Testis (tissue), 3 donors: ENCODE data around the gene GSTM4. TPM values are rescaled to one million over a fixed set of nuclear protein-coding genes. Genes with fewer than 3 reads are reported as not detected.
A peak's percentile ranks its signal among the peaks of the same experiment; 100 is the strongest.

Experiments
- DNase-seq: peaks from one replicate; pipeline ENCODE4 v3.0.0-alpha.2; 2019
- H3K27ac ChIP-seq, 2 donors: fragments of 200-600 bp; sonication (generic); one replicate each; pipeline ENCODE4 v1.5.1; 2019
- H3K27me3 ChIP-seq: fragments of 200-600 bp; sonication (generic); one replicate; pipeline ENCODE4 v1.5.1; 2019
- H3K36me3 ChIP-seq: fragments of 200-600 bp; sonication (generic); one replicate; pipeline ENCODE4 v1.5.1; 2017; ENCODE audit warnings: low read depth; ENCODE audit errors: missing control alignments
- H3K4me1 ChIP-seq: fragments of 200-600 bp; sonication (generic); one replicate; pipeline ENCODE4 v1.5.1; 2019
- H3K4me3 ChIP-seq, 2 donors: fragments of 200-600 bp; sonication (generic); one replicate each; pipeline ENCODE4 v1.5.1; 2017 to 2019
- H3K9me3 ChIP-seq: fragments of 200-600 bp; sonication (generic); one replicate; pipeline ENCODE4 v1.5.1; 2017
- CTCF ChIP-seq, 3 experiments: fragments of 450-650 bp in 2 of 3; fragments of 200-600 bp in 1 of 3; sonication (generic) in 1 of 3; IDR thresholded peaks; one replicate each; pipeline ENCODE4 v1.5.1; 2016 to 2019; ENCODE audit warnings: antibody characterized with exemption in 3 of 3, mild to moderate bottlenecking in 2 of 3, moderate library complexity in 1 of 3
- POLR2A ChIP-seq: fragments of 450-650 bp; IDR thresholded peaks from one replicate; pipeline ENCODE4 v1.6.1; 2017; ENCODE audit warnings: antibody characterized with exemption, mild to moderate bottlenecking, moderate library complexity
- WGBS, 2 donors: methylation state at CpG; one replicate each; pipeline ENCODE4 v1.1.5; 2018; 5-methylcytosine and 5-hydroxymethylcytosine counted together
- intact Hi-C: fragments of 100-400 bp; cut with DNase I; formaldehyde crosslinking; loops from one replicate; pipeline ENCODE4 v1.15.1; 2023; ENCODE audit warnings: low total_unique reads
- polyA plus RNA-seq: library from polyadenylated mRNA; stranded (reverse); fragments of 350-450 nt; fragmentation: Illumina TruSeq; extraction: RNeasy Lipid Tissue Mini Kit (QIAGEN cat#74804); gene quantifications from one replicate; pipeline ENCODE4 v1.2.3, GENCODE V29; 2014; ENCODE audit warnings: low read depth, low replicate concordance; ENCODE audit not compliant: insufficient read depth
- total RNA-seq, 2 donors: library from RNA; depleted of rRNA; stranded (reverse); fragments of >200 nt; gene quantifications; one replicate each; pipeline ENCODE4 v1.2.3, GENCODE V29; 2016

GSTM4 gene
- total and polyA plus RNA-seq, 3 donors from 2014 or later: 42.0 to 61.8 (median 58.6) TPM

DNA sequence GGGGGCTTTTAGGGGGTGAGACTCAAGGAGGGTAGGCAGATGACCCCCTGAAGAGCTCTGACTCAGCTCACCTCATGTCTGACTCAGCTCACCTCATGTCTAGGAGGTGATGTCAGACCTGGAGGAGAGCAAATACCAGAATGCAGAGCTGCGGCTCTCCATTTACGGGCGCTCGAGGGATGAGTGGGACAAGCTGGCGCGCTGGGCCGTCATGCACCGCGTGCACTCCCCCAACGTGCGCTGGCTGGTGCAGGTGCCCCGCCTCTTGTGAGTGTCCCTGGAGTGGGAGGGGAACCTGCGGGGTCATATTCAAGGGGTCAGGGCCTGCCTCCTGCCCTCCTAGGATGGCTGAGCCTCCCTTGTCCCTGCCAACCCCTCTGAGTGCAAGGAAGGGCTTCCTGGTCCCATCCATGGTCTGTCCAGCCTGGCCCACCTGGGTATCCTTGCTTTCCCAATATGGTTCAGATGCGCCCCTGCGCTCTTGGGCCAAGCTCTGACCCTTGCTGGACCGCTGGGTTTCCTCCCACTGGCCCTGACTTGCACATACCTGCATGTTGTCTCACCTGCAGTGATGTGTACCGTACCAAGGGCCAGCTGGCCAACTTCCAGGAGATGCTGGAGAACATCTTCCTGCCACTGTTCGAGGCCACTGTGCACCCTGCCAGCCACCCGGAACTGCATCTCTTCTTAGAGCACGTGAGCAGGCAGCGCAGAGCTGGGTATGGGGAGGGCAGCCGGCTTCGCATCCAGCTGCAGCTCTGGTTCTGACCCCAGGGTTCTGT is 27.2 kb upstream of the GSTM4 start:
- Histone ChIP-seq H3K9me3 (no peaks in the 10 kb centered on the region), H3K4me3 (no peak overlapping the region), H3K4me1 (peaks cover 27% of the 10 kb centered on the region), H3K36me3 (no peaks in the 10 kb centered on the region), H3K27ac (no peak overlapping the region), H3K27me3 (no peaks in the 10 kb centered on the region)
- 74 to 89% methylated on average over 16 to 23 of the region's 23 CpGs for WGBS, 2 donors
- TF ChIP-seq CTCF (IDR thresholded peaks at IDR 0.05) (no peak), POLR2A (no peak)
- no peak for DNase-seq
- intact Hi-C loops: loop anchor here (5.0 kb wide), 1 partner anchor 76 kb away; no protein-coding TSS in a partner anchor

DNA sequence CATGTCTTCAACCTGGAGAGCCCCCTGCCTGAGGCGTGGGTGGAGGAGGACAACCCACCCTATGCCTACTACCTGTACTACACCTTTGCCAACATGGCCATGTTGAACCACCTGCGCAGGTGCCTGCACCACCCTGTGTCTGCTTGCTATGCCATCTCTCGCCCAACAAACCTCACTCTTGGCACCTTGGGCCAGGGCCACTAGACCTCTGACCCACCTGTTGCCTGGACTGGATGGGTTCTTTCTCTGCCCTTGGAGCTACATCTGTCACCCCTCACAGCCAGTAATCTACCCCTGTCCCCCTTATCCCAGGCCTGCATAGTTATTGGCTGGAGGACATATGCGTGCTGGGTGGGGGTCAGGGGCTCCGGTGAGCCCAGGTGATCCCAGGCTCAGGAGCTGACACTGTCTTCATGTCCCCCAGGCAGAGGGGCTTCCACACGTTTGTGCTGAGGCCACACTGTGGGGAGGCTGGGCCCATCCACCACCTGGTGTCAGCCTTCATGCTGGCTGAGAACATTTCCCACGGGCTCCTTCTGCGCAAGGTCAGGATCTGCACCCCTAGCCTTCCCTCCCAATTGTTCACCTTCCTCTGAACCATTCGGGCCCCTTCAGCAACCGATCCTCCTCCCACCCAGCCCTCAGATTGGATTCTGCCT is 26.4 kb upstream of the GSTM4 start:
- 77 to 79% methylated on average over 7 to 10 of the region's 10 CpGs for WGBS, 2 donors
- H3K4me3 ChIP-seq: no peak overlapping the region
- H3K27ac ChIP-seq: no peak overlapping the region
- DNase-seq: no peak
- H3K9me3 ChIP-seq: no peaks in the 10 kb centered on the region
- no peaks in the 10 kb centered on the region for H3K36me3 ChIP-seq
- H3K4me1 ChIP-seq: peaks cover 20% of the 10 kb centered on the region
- intact Hi-C loops: loop anchor here (5.0 to 10.0 kb wide), 2 partner anchors 77 to 355 kb away; partner anchors contain the start of gene AHCYL1
- no peaks in the 10 kb centered on the region for H3K27me3 ChIP-seq
- TF ChIP-seq POLR2A (no peak), CTCF (IDR thresholded peaks at IDR 0.05) (no peak)

- Histone ChIP-seq H3K36me3 (no peaks in the 10 kb centered on the region), H3K4me1 (peaks cover 18% of the 10 kb centered on the region), H3K4me3 (peak overlapping the region in 1 of 2 donors; percentile 10), H3K27ac (no peak overlapping the region), H3K27me3 (no peaks in the 10 kb centered on the region), H3K9me3 (no peaks in the 10 kb centered on the region)
- 71 to 74% methylated on average over 9 to 28 of the region's 30 CpGs for WGBS, 2 donors
- intact Hi-C loops: loop anchor here (10.0 kb wide), 1 partner anchor 355 kb away; the partner anchor contains the start of gene AHCYL1
- TF ChIP-seq CTCF (IDR thresholded peaks at IDR 0.05) (peak in 1 of 3 experiments; percentile 51), POLR2A (no peak)
- DNase-seq: peak; percentile 59
Observed at GRCh38 chr1:109630081-109630897, 25.6 kb upstream of the GSTM4 start.

GRCh38 chr1:109630898-109631512 is 24.9 kb upstream of the GSTM4 start:
- no peaks in the 10 kb centered on the region for H3K36me3 ChIP-seq
- WGBS, 2 donors: 75 to 77% methylated on average over 12 to 14 of the region's 14 CpGs

More at GRCh38 chr1:109630898-109631512, 24.9 kb upstream of the GSTM4 start:
- H3K27ac ChIP-seq: peak overlapping the region in 1 of 2 donors; percentile 2
- no peaks in the 10 kb centered on the region for H3K9me3 ChIP-seq
- peaks cover 21% of the 10 kb centered on the region for H3K4me1 ChIP-seq
- intact Hi-C loops: loop anchor here (10.0 kb wide), 1 partner anchor 354 kb away; the partner anchor contains the start of gene AHCYL1
- no peak for DNase-seq
- peak overlapping the region in 1 of 2 donors; percentile 10 for H3K4me3 ChIP-seq
- TF ChIP-seq POLR2A: no peak
- no peak for TF ChIP-seq CTCF (IDR thresholded peaks at IDR 0.05)
- no peaks in the 10 kb centered on the region for H3K27me3 ChIP-seq
